GM08714 (cell line): ENCODE data around the gene SCO2.

Experiments
- H3K4me3 ChIP-seq: fragments of 200-500 bp; sonication (Bioruptor generic); 2 replicates; pipeline ENCODE4 v1.5.1; 2014; ENCODE audit warnings: mild to moderate bottlenecking, low read length, inconsistent platforms
- ZNF274 ChIP-seq: IDR thresholded peaks from 2 replicates; pipeline ENCODE4 v1.6.1; 2012; ENCODE audit warnings: mild to moderate bottlenecking, low read depth, low read length

Gene SCO2

DNA sequence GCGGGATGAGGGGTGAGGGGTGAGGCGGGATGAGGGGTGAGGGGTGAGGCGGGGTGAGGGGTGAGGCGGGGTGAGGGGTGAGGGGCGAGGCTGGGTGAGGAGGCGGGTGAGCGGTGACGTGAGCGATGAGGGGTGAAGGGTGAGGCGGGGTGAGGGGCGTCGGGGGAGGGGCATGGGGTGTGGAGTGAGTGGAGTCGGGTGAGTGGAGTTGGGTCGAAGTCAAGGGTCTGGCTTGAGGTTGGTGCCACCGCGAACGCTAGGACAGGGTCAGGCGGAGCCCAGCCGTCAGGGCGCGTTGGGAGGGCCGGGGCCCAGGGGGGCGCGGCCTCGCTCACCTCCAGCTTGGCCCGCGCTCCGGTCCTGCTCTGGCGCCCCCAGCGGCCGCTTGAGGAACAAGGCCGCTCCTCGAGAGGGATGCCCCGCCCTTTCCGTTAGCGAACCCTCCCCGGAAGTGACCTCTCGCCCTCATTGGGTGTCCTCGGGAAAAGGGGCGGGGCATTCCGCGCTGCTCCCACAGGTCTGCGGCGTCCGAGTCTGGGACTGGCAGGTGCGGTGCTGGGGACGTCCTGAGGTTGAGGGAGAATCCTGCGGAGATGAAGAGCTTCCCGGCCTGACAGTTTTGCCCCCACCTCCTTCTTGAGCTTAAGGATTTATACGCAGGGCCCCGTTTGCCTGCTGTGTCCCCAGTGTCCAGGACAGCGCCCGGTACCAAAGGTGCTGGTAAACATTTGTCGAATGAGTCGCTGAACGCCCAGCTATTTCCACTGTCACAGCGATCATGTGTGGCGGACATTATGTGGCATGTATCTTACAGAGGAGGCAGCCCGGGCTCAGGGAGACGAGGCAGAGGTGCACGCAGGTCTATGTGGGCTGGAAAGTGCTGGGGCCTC, 37.4 kb upstream of the SCO2 start, which contains the start of gene SYCE3:
Gene SYCE3, minus strand, starts transcription at position 397 of the 890 bp plus-strand sequence. CDS start 6,514 bp downstream, outside the sequence.
- TF ChIP-seq ZNF274: no peak
- peak within 1 kb of the TSS; percentile 61; the same call in 1 of the 2 replicates for H3K4me3 ChIP-seq

DNA sequence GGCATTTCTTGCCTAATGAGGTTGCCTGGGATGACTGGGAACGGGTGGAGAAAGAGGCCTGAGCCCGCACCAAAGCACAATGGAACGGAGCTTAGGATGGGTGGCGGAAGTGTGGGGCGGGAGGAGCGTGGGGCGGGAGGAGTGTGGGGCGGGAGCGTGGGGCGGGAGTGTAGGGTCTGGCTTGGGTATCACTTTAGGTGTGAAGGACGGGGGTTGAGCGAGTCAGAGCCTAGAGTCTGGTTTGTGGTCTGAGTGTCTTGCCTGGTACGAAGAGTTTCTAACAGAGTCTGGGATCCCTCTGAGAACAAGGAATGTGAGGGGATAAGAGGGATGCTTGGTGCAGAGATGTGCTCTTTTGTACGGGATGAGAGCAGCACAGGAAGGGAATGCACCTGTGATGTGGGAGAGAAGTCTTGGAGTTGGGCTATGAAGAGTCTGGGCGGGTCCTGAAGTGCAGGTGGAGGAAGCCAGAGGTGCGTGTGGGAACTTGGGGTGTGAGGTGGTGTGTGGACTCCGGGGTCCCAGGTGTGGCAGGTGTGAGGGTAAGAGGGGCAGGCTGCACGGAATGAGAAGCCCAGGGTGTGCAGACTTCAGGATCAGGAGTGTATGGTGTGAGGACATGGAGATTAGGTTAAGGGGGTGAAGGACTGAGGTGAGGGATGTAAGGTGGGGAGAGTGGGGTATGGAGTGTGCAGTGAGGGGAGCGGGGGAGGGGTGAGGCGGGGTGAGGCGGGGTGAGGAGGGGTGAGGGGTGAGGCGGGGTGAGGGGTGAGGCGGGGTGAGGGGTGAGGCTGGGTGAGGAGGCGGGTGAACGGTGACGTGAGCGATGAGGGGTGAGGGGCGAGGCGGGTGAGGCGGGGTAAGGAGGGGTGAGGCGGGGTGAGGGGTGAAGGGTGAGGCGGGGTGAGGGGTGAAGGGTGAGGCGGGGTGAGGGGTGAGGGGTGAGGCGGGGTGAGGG, 36.3 kb upstream of the SCO2 start:
- no peak overlapping the region for H3K4me3 ChIP-seq
- TF ChIP-seq ZNF274: no peak

DNA sequence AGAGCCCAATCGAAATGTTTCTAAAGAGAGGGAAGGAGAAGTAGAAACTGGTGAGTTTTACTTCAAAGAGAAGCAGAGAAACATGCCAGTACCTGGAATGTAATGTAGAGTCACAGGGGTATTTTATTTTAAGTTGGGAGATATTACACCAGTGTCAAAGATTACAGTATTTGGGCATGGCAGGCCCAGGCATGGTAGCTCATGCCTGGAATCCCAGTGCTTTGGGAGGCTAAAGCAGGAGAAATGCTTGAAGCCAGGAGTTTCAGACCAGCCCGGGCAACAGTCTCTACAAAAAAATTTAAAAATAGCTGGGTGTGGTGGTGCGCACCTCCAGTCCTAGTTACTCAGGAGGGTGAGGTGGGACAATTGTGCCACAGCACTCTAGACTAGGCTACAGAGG, 34.6 kb upstream of the SCO2 start:
- no peak for TF ChIP-seq ZNF274
- no peak overlapping the region for H3K4me3 ChIP-seq

GRCh38 chr22:50556703-50557102, 31.3 kb upstream of the SCO2 start:
- TF ChIP-seq ZNF274: no peak
- H3K4me3 ChIP-seq: no peak overlapping the region

DNA sequence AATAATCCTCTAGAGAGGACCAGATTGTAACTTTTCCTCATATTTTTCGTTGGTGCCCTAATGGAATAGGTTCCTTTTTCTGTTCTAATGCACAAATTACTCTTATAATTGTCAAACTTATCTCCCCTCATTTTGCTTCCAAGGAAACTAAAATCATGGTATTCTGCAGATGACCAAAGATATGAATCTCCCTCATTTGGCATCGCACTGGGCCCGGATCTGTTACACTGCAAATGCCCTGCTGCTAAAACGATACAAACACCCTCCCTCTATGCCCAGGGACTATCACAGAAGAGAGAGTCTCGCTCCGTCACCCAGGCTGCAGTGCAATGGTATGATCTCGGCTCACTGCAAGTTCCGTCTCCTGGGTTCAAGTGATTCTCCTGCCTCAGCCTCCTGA, 27.9 kb upstream of the SCO2 start:
- TF ChIP-seq ZNF274: no peak
- H3K4me3 ChIP-seq: no peak overlapping the region

DNA sequence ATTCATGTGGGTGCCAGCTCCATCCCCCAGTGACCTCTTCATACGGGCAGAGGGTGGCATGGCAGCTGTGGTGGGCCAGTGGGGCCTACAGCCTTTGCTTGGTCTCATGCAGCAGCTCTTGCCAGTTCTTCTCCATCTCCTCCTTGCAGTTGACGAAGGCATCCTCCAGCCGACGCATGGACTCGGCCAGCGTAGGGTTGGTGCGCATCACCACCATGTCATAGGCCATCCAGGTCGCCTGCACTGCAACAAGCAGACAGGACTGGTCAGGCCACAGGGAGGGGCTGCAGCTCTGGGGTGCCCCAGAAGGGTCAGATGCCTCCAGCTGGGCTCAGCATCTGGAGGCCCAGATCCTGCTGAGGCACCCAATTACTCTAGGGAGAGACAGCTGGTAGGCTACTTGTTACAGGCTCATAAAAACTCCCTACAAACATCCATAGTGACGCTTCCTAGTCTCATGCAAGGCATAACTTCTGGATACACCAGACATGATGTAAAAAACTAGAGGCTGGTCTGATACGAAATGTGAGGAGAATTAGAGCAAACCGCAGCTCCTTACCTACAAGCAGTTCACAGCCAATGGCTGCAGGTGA, 25.9 kb upstream of the SCO2 start:
- TF ChIP-seq ZNF274: no peak
- H3K4me3 ChIP-seq: no peak overlapping the region

GRCh38 chr22:50550395-50550794, 25.0 kb upstream of the SCO2 start:
- no peak overlapping the region for H3K4me3 ChIP-seq
- no peak for TF ChIP-seq ZNF274

- no peak for TF ChIP-seq ZNF274
- H3K4me3 ChIP-seq: peak overlapping the region; percentile 17; the same call in 1 of the 2 replicates
Measured at GRCh38 chr22:50548921-50549790, 23.8 kb upstream of the SCO2 start.

GRCh38 chr22:50548040-50548920, 22.9 kb upstream of the SCO2 start:
- H3K4me3 ChIP-seq: peak overlapping the region; percentile 17; the same call in 1 of the 2 replicates
- no peak for TF ChIP-seq ZNF274

DNA sequence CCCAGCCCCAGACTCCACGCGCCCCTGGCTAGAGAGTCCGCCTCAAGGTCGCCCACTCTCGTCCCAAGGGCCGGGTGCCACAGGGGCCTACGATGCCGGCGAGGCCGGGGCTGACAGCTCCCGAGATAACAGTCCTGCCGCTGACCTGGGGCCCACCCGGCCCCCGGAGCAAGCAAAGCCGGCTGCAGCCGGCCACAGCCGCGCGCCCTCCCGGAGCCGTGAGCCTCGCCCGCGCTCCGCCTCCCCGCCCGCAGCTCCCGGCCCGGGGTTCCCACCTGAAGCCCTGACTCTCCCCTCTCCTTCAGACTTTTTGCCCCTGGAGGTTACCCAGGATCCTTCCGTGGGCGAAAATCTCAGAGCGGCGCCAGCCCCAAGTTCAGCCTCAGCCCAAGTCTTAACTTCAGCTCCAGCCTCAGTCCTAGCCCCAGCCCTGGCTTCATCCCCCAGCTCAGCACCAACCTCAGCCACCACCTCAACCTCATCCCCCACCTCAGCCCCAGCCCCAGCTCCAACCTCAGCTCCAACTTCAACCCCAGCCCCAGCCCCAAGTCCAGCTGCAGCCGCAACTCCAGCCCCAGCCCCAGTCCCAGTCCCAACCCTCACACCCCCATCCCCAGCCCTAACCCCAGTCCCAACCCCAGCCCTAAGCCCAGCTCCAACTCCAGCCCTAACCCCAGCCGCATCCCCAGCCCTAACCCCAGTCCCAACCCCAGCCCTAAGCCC, 22.0 kb upstream of the SCO2 start:
- TF ChIP-seq ZNF274: no peak
- no peak overlapping the region for H3K4me3 ChIP-seq

DNA sequence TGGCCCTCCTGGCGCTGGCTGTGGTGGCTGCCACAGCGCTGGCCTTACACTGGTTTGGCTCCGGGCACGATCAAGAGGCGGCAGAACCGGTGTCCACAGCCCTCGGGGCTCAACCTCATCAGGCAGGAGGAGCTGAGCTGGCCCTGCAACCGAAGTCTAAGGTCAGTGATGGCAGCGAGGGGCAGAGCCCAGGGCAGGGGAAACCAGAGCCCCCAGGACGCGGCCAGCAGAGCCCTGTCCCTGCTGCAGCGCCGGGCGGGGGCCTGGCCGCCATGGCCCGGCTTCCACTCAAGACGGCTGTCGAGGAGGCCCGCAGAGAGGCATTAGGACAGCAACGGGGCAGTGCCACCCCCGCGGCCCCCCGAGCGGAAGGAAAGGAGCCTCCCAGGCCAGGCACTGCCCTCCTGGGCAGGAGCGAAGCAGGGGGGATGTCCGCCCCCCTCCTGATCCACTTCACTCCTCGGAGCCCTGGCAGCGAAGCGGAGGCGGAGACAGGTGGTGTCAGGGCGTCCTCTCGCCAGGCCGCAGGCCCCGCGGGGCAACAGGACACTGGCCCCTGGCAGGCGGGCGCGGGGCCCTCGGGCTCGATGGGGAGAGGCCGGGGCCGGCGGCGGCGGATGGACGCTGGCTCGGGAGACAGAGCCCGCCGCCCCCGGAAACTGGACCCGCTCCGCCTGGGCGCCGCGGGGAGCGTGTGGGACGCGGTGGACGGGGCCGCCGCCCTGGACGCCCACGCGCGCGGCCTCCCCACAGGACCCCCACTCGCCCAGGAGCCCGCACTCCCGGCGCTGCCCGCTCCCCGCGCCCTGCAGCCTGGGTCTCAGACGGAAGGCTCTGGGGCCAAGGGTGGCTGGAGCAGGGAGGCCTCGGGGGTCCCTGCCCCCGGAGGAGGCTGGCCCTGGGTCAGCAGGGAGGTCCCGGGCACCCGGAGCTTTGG, 21.2 kb upstream of the SCO2 start:
- no peak for TF ChIP-seq ZNF274
- no peak overlapping the region for H3K4me3 ChIP-seq
